GM13977 (cell line): Measurements from ENCODE around the gene UBE3B.

Experiments used
- DNase-seq: peaks from one replicate; pipeline ENCODE4 v3.0.0; 2012; ENCODE audit warnings: low spot score
- CTCF ChIP-seq: IDR thresholded peaks from 2 replicates; pipeline ENCODE4 v1.5.1; 2012; ENCODE audit warnings: mild to moderate bottlenecking, control low read depth; ENCODE audit not compliant: insufficient read depth; ENCODE audit errors: extremely low read depth, missing control alignments
- in situ Hi-C: fragments of 300-500 bp; cut with MboI; formaldehyde crosslinking; loops from one replicate; pipeline ENCODE4 v1.12.0; 2022; ENCODE audit warnings: low sequenced_read_pairs, low pct_unique_long_range_greater_than_20kb, mixed read lengths, inconsistent platforms; ENCODE audit not compliant: unreplicated experiment

The UBE3B gene

DNA sequence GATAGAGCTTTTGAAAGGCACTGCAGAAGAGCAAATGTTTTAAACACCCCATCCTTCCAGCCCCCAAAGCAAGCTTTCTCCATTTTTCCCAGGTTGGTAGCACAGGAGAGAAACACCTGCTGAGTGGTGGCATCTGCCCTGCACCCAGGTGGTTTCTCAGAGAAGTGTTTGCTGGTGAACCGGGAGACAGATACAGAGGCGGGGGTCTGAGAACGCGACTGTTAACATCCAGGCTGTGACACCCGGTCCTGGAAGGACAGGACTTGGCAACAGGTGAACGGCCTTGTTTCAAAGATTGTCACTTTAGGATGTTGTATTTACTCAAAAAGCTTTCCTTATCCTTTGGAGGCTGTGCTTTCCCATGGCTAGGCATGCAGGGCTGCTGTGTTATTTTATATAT lies 77.3 kb downstream of the UBE3B start:
- no peak for DNase-seq
- in situ Hi-C loops = no loop called here
- TF ChIP-seq CTCF = no peak

GRCh38 chr12:109555431-109556315 lies 78.2 kb downstream of the UBE3B start:
- TF ChIP-seq CTCF = no peak
- in situ Hi-C loops = no loop called here

GRCh38 chr12:109557200-109557599 lies 79.8 kb downstream of the UBE3B start:
- no peak for TF ChIP-seq CTCF
- no peak for DNase-seq
- in situ Hi-C loops = no loop called here

More at GRCh38 chr12:109555431-109556315, 78.2 kb downstream of the UBE3B start:
- no peak for DNase-seq

DNA sequence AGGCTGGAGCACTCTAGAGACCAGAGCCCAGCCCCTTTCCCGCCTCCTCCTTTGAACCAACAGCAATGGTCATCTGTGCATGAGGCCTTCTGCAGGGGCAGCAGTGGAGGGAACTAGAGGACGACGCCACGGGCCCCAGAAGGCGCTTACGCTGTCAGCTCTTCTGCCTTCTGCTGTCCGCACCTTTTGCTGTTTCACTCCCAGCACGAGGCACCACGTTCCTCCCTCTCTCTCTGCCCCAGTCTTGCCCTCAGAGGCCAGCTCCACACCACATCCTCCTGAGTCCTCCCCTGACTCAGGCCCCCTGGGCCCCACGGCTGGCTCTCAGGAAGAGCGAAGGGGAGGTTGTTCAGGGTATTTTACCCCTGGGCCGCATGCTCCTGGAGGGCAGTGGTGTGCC lies 80.4 kb downstream of the UBE3B start:
- no peak for TF ChIP-seq CTCF
- in situ Hi-C loops = no loop called here
- no peak for DNase-seq

DNA sequence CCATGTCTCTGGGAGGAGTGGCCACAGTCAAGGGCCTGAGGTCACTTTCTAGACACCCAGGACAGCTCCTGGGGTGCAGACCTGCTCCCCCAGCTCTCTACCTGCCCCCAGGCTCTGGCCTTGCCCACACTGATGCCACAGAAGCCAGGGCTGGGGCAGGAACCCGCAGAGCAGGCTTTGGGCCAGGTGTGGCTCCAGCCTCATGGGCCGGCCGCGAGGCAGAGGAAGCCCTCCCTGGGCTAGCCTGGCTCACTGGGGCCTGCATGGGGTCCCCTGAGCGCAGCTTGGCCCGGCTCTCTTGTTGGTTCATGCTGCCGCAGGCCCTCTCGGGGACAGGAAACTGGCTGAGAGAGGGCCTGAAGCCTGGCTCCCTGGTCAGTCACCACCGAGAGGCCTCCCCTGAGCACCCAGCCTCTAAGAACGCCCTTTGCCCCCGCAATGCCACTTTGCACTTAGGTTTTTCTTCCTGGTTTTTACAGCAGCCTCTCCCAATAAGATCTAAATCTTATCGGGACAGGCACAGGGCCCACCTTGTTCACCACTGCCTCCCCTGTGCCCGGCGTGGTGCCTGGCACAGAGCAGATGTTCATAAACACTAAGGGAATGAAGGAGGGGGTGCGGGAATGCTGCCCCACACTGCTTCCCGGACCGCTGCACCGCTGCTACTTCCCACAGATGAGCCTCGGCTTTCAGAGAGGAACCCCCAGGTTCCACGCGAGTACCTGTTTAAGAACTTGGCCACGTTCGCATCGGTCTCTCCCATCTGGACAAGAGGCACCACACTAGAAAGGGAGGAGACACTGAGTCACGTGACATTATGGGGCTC lies 81.2 kb downstream of the UBE3B start:
- DNase-seq = no peak
- in situ Hi-C loops = no loop called here
- no peak for TF ChIP-seq CTCF

GRCh38 chr12:109559200-109559505 lies 81.7 kb downstream of the UBE3B start:
- in situ Hi-C loops = no loop called here
- no peak for TF ChIP-seq CTCF
- DNase-seq = no peak
